CD4-positive, alpha-beta T cell treated with Interleukin-10 for 1 hour (primary cell): Measurements from ENCODE around the gene RPSA.

Experiments used
- DNase-seq: peaks from one replicate; pipeline ENCODE4 v3.0.0-alpha.2; 2020

The RPSA gene

GRCh38 chr3:39460677-39461076 is 54.2 kb downstream of the RPSA start:
- no peak for DNase-seq
